ENCODE data around the gene MYL7. TPM values are rescaled to one million over a fixed set of nuclear protein-coding genes. Genes with fewer than 3 reads are reported as not detected.

The MYL7 gene
- total RNA-seq, 4 donors from 2014 or later = not detected

GRCh38 chr7:44155191-44156185 is 14.4 kb upstream of the MYL7 start:
- no peak for DNase-seq (ENCODE audit: extremely low spot score)
- 74% methylated on average over 7 of the region's 8 CpGs for WGBS

GRCh38 chr7:44154703-44155102 is 13.6 kb upstream of the MYL7 start:
- Histone ChIP-seq H3K9me3 (no peaks in the 10 kb centered on the region), H3K27ac (replicated peaks in 1 of 4) (no peak overlapping the region), H3K4me3 (no peak overlapping the region), H3K4me1 (no peaks in the 10 kb centered on the region), H3K36me3 (no peaks in the 10 kb centered on the region), H3K27me3 (no peaks in the 10 kb centered on the region)
- no peak for DNase-seq (ENCODE audit: extremely low spot score)
- intact Hi-C loops (cut with DNase I) = no loop called here
- no peak for TF ChIP-seq CTCF (IDR thresholded peaks at IDR 0.05)
- no peak for TF ChIP-seq EP300 (IDR thresholded peaks at IDR 0.05)
- no peak for TF ChIP-seq POLR2AphosphoS5 (IDR thresholded peaks at IDR 0.05)
- no peak for TF ChIP-seq POLR2A (IDR thresholded peaks at IDR 0.05; ENCODE audit: low read depth)
- 74% methylated on average over 3 of the region's 3 CpGs for WGBS

More at GRCh38 chr7:44155191-44156185, 14.4 kb upstream of the MYL7 start:
- Histone ChIP-seq H3K36me3 (no peaks in the 10 kb centered on the region), H3K27ac (replicated peaks in 1 of 4) (no peak overlapping the region), H3K4me3 (no peak overlapping the region), H3K9me3 (no peaks in the 10 kb centered on the region), H3K27me3 (no peaks in the 10 kb centered on the region), H3K4me1 (no peaks in the 10 kb centered on the region)
- TF ChIP-seq POLR2A (IDR thresholded peaks at IDR 0.05; ENCODE audit: low read depth) (no peak), EP300 (IDR thresholded peaks at IDR 0.05) (no peak), CTCF (IDR thresholded peaks at IDR 0.05) (no peak), POLR2AphosphoS5 (IDR thresholded peaks at IDR 0.05) (no peak)
- intact Hi-C loops (cut with DNase I) = no loop called here

GRCh38 chr7:44153948-44154335 is 12.8 kb upstream of the MYL7 start:
- H3K27me3 ChIP-seq = no peaks in the 10 kb centered on the region
- H3K36me3 ChIP-seq = no peaks in the 10 kb centered on the region
- no peak overlapping the region for H3K27ac ChIP-seq (replicated peaks in 1 of 4)
- no peak for DNase-seq (ENCODE audit: extremely low spot score)
- H3K9me3 ChIP-seq = no peaks in the 10 kb centered on the region
- intact Hi-C loops (cut with DNase I) = no loop called here
- no peak overlapping the region for H3K4me3 ChIP-seq
- TF ChIP-seq CTCF (IDR thresholded peaks at IDR 0.05) (no peak), EP300 (IDR thresholded peaks at IDR 0.05) (no peak), POLR2AphosphoS5 (IDR thresholded peaks at IDR 0.05) (no peak), POLR2A (IDR thresholded peaks at IDR 0.05; ENCODE audit: low read depth) (no peak)
- no peaks in the 10 kb centered on the region for H3K4me1 ChIP-seq
- 90% methylated on average over 5 of the region's 5 CpGs for WGBS

- DNase-seq (ENCODE audit: extremely low spot score) = no peak
- 88% methylated on average over 15 of the region's 22 CpGs for WGBS
- intact Hi-C loops (cut with DNase I) = no loop called here
These were observed 12.1 kb upstream of the MYL7 start for GRCh38 chr7:44152971-44153947.

More at GRCh38 chr7:44152971-44153947, 12.1 kb upstream of the MYL7 start:
- H3K4me3 ChIP-seq = no peak overlapping the region
- no peaks in the 10 kb centered on the region for H3K36me3 ChIP-seq
- no peaks in the 10 kb centered on the region for H3K4me1 ChIP-seq
- no peaks in the 10 kb centered on the region for H3K27me3 ChIP-seq
- TF ChIP-seq EP300 (IDR thresholded peaks at IDR 0.05) (no peak), CTCF (IDR thresholded peaks at IDR 0.05) (no peak), POLR2AphosphoS5 (IDR thresholded peaks at IDR 0.05) (no peak), POLR2A (IDR thresholded peaks at IDR 0.05; ENCODE audit: low read depth) (no peak)
- no peaks in the 10 kb centered on the region for H3K9me3 ChIP-seq
- no peak overlapping the region for H3K27ac ChIP-seq (replicated peaks in 1 of 4)
